Suprapubic skin (tissue), 4 donors: ENCODE data around the gene SSC5D. TPM values are rescaled to one million over a fixed set of nuclear protein-coding genes. Genes with fewer than 3 reads are reported as not detected.

Experiments used
- DNase-seq, 2 donors: peaks; one replicate each; pipeline ENCODE4 v3.0.0-alpha.2; 2019; ENCODE audit warnings: low spot score in 2 of 2
- H3K27ac ChIP-seq: fragments of 200-600 bp; sonication (generic); one replicate; pipeline ENCODE4 v1.5.1; 2019
- H3K27me3 ChIP-seq: fragments of 200-600 bp; sonication (generic); one replicate; pipeline ENCODE4 v1.5.1; 2019
- H3K36me3 ChIP-seq: fragments of 200-600 bp; sonication (generic); one replicate; pipeline ENCODE4 v1.5.1; 2019
- H3K4me1 ChIP-seq: fragments of 200-600 bp; sonication (generic); one replicate; pipeline ENCODE4 v1.5.1; 2019
- H3K4me3 ChIP-seq: fragments of 200-600 bp; sonication (generic); one replicate; pipeline ENCODE4 v1.5.1; 2019; ENCODE audit warnings: mild to moderate bottlenecking
- H3K9me3 ChIP-seq: fragments of 200-600 bp; sonication (generic); one replicate; pipeline ENCODE4 v1.5.1; 2019
- CTCF ChIP-seq, 2 donors: fragments of 200-600 bp in 1 of 2; fragments of 450-650 bp in 1 of 2; sonication (generic) in 1 of 2; IDR thresholded peaks; one replicate each; pipeline ENCODE4 v1.5.1; 2016 to 2019; ENCODE audit warnings: antibody characterized with exemption in 2 of 2, mild to moderate bottlenecking in 1 of 2, moderate library complexity in 1 of 2
- EP300 ChIP-seq: sonication (generic); formaldehyde crosslinking; IDR thresholded peaks from one replicate; pipeline ENCODE4 v1.6.1; 2017; ENCODE audit warnings: antibody characterized with exemption
- POLR2A ChIP-seq, 2 donors: fragments of 450-650 bp; IDR thresholded peaks; one replicate each; pipeline ENCODE4 v1.6.1; 2017; ENCODE audit warnings: antibody characterized with exemption in 2 of 2, mild to moderate bottlenecking in 2 of 2, moderate library complexity in 2 of 2
- POLR2AphosphoS5 ChIP-seq, 3 donors: sonication (generic); formaldehyde crosslinking; IDR thresholded peaks; one replicate each; pipeline ENCODE4 v1.6.1; 2017; ENCODE audit warnings: antibody characterized with exemption in 3 of 3
- WGBS: methylation state at CpG from one replicate; pipeline ENCODE4 v1.1.5; 2018; 5-methylcytosine and 5-hydroxymethylcytosine counted together
- total RNA-seq, 4 donors: library from RNA; depleted of rRNA; stranded (reverse); fragments of >200 nt; gene quantifications; one replicate each; pipeline ENCODE4 v1.1.0, GENCODE V29; 2016

SSC5D gene
- total RNA-seq, 4 donors from 2014 or later = 0.57 to 2.1 (median 1.0) TPM

GRCh38 chr19:55452749-55453346, 35.4 kb upstream of the SSC5D start:
- Histone ChIP-seq H3K27me3 (peaks cover 37% of the 10 kb centered on the region), H3K9me3 (no peaks in the 10 kb centered on the region), H3K4me1 (peaks cover 26% of the 10 kb centered on the region), H3K27ac (no peak overlapping the region), H3K36me3 (peaks cover 20% of the 10 kb centered on the region), H3K4me3 (peak overlapping the region; percentile 44)
- TF ChIP-seq POLR2A (IDR thresholded peaks at IDR 0.05) = no peak
- TF ChIP-seq EP300 = no peak
- TF ChIP-seq POLR2AphosphoS5 (IDR thresholded peaks at IDR 0.05) = no peak
- WGBS = 7% methylated on average over 16 of the region's 34 CpGs
- DNase-seq = peak in 1 of 2 donors; percentile 86

GRCh38 chr19:55453511-55454260, 34.5 kb upstream of the SSC5D start:
- TF ChIP-seq EP300 = no peak
- TF ChIP-seq POLR2AphosphoS5 (IDR thresholded peaks at IDR 0.05) = no peak
- TF ChIP-seq POLR2A (IDR thresholded peaks at IDR 0.05) = no peak
- TF ChIP-seq CTCF (IDR thresholded peaks at IDR 0.05) = no peak
- 88% methylated on average over 10 of the region's 12 CpGs for WGBS
- no peak overlapping the region for H3K27ac ChIP-seq
- peaks cover 37% of the 10 kb centered on the region for H3K27me3 ChIP-seq
- H3K4me1 ChIP-seq = peaks cover 23% of the 10 kb centered on the region
- DNase-seq = no peak
- no peaks in the 10 kb centered on the region for H3K9me3 ChIP-seq
- peaks cover 20% of the 10 kb centered on the region for H3K36me3 ChIP-seq
- H3K4me3 ChIP-seq = no peak overlapping the region

GRCh38 chr19:55454787-55455243, 33.4 kb upstream of the SSC5D start:
- no peaks in the 10 kb centered on the region for H3K9me3 ChIP-seq
- peaks cover 28% of the 10 kb centered on the region for H3K27me3 ChIP-seq
- 78% methylated on average over 4 of the region's 14 CpGs for WGBS
- TF ChIP-seq EP300 = no peak
- TF ChIP-seq CTCF (IDR thresholded peaks at IDR 0.05) = peak in 1 of 2 donors; percentile 63
- no peak for TF ChIP-seq POLR2A (IDR thresholded peaks at IDR 0.05)
- no peak for TF ChIP-seq POLR2AphosphoS5 (IDR thresholded peaks at IDR 0.05)
- no peak overlapping the region for H3K27ac ChIP-seq
- DNase-seq = no peak
- peaks cover 30% of the 10 kb centered on the region for H3K4me1 ChIP-seq
- H3K4me3 ChIP-seq = no peak overlapping the region
- H3K36me3 ChIP-seq = peaks cover 20% of the 10 kb centered on the region

- Histone ChIP-seq H3K36me3 (peaks cover 20% of the 10 kb centered on the region), H3K27me3 (peaks cover 22% of the 10 kb centered on the region), H3K4me3 (no peak overlapping the region), H3K4me1 (peaks cover 38% of the 10 kb centered on the region), H3K9me3 (no peaks in the 10 kb centered on the region), H3K27ac (no peak overlapping the region)
- TF ChIP-seq EP300 (no peak), POLR2AphosphoS5 (IDR thresholded peaks at IDR 0.05) (no peak), POLR2A (IDR thresholded peaks at IDR 0.05) (no peak), CTCF (IDR thresholded peaks at IDR 0.05) (no peak)
- no peak for DNase-seq
- 87% methylated on average over 10 of the region's 11 CpGs for WGBS
Measured at GRCh38 chr19:55455576-55456235, 32.5 kb upstream of the SSC5D start.

- Histone ChIP-seq H3K4me1 (peaks cover 39% of the 10 kb centered on the region), H3K9me3 (no peaks in the 10 kb centered on the region), H3K27me3 (peaks cover 16% of the 10 kb centered on the region), H3K27ac (no peak overlapping the region), H3K36me3 (peaks cover 20% of the 10 kb centered on the region), H3K4me3 (no peak overlapping the region)
- WGBS = 87% methylated on average over 14 of the region's 14 CpGs
- DNase-seq = no peak
- TF ChIP-seq CTCF (IDR thresholded peaks at IDR 0.05) (no peak), POLR2AphosphoS5 (IDR thresholded peaks at IDR 0.05) (no peak), POLR2A (IDR thresholded peaks at IDR 0.05) (no peak), EP300 (no peak)
Measured at GRCh38 chr19:55456347-55456746, 31.9 kb upstream of the SSC5D start.
